ENCODE measurements around the gene ADRA2A. TPM values are rescaled to one million over a fixed set of nuclear protein-coding genes. Genes with fewer than 3 reads are reported as not detected.

Gene ADRA2A
- total RNA-seq, 1 experiment from 2014 or later: 1.7 TPM

DNA sequence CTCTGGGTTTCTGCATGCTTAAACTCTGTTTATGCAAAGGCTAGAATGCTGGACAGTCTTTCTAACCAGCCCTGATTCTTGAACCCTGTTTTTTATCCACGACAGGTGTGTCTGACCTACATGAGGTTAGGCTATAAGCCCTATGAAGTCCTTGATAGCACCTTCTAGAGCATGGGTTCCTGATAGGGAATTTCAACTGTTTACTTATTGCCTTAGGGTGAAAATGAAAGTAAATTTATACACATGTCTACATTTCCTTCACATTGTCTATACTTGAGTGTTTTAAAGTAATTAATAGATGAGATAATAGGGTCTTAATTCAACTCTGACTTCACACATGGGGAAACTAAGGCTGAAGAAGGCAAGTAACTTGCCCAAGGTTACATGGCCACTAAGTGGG lies 35.5 kb downstream of the ADRA2A start (continued):
- TF ChIP-seq ZNF671 (CRISPR knock-in tag; IDR thresholded peaks at IDR 0.05): no peak
- TF ChIP-seq ZNF121 (CRISPR knock-in tag; IDR thresholded peaks at IDR 0.05): no peak
- TF ChIP-seq, protein P1, sequence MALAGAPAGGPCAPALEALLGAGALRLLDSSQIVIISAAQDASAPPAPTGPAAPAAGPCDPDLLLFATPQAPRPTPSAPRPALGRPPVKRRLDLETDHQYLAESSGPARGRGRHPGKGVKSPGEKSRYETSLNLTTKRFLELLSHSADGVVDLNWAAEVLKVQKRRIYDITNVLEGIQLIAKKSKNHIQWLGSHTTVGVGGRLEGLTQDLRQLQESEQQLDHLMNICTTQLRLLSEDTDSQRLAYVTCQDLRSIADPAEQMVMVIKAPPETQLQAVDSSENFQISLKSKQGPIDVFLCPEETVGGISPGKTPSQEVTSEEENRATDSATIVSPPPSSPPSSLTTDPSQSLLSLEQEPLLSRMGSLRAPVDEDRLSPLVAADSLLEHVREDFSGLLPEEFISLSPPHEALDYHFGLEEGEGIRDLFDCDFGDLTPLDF (CRISPR knock-in tag; IDR thresholded peaks at IDR 0.05): no peak
- TF ChIP-seq, protein P2, sequence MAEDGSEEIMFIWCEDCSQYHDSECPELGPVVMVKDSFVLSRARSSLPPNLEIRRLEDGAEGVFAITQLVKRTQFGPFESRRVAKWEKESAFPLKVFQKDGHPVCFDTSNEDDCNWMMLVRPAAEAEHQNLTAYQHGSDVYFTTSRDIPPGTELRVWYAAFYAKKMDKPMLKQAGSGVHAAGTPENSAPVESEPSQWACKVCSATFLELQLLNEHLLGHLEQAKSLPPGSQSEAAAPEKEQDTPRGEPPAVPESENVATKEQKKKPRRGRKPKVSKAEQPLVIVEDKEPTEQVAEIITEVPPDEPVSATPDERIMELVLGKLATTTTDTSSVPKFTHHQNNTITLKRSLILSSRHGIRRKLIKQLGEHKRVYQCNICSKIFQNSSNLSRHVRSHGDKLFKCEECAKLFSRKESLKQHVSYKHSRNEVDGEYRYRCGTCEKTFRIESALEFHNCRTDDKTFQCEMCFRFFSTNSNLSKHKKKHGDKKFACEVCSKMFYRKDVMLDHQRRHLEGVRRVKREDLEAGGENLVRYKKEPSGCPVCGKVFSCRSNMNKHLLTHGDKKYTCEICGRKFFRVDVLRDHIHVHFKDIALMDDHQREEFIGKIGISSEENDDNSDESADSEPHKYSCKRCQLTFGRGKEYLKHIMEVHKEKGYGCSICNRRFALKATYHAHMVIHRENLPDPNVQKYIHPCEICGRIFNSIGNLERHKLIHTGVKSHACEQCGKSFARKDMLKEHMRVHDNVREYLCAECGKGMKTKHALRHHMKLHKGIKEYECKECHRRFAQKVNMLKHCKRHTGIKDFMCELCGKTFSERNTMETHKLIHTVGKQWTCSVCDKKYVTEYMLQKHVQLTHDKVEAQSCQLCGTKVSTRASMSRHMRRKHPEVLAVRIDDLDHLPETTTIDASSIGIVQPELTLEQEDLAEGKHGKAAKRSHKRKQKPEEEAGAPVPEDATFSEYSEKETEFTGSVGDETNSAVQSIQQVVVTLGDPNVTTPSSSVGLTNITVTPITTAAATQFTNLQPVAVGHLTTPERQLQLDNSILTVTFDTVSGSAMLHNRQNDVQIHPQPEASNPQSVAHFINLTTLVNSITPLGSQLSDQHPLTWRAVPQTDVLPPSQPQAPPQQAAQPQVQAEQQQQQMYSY (CRISPR knock-in tag; IDR thresholded peaks at IDR 0.05): no peak
- TF ChIP-seq, protein P3, sequence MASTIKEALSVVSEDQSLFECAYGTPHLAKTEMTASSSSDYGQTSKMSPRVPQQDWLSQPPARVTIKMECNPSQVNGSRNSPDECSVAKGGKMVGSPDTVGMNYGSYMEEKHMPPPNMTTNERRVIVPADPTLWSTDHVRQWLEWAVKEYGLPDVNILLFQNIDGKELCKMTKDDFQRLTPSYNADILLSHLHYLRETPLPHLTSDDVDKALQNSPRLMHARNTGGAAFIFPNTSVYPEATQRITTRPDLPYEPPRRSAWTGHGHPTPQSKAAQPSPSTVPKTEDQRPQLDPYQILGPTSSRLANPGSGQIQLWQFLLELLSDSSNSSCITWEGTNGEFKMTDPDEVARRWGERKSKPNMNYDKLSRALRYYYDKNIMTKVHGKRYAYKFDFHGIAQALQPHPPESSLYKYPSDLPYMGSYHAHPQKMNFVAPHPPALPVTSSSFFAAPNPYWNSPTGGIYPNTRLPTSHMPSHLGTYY (CRISPR knock-in tag; IDR thresholded peaks at IDR 0.05): no peak
- TF ChIP-seq SOX15 (CRISPR knock-in tag; IDR thresholded peaks at IDR 0.05): no peak
- no peak for TF ChIP-seq PRRX2 (CRISPR knock-in tag; IDR thresholded peaks at IDR 0.05)
- no peak for TF ChIP-seq NFYB (CRISPR knock-in tag; conservative IDR thresholded peaks at IDR 0.05; ENCODE audit: low read depth)
- TF ChIP-seq ETV6 (CRISPR knock-in tag; IDR thresholded peaks at IDR 0.05): no peak

DNA sequence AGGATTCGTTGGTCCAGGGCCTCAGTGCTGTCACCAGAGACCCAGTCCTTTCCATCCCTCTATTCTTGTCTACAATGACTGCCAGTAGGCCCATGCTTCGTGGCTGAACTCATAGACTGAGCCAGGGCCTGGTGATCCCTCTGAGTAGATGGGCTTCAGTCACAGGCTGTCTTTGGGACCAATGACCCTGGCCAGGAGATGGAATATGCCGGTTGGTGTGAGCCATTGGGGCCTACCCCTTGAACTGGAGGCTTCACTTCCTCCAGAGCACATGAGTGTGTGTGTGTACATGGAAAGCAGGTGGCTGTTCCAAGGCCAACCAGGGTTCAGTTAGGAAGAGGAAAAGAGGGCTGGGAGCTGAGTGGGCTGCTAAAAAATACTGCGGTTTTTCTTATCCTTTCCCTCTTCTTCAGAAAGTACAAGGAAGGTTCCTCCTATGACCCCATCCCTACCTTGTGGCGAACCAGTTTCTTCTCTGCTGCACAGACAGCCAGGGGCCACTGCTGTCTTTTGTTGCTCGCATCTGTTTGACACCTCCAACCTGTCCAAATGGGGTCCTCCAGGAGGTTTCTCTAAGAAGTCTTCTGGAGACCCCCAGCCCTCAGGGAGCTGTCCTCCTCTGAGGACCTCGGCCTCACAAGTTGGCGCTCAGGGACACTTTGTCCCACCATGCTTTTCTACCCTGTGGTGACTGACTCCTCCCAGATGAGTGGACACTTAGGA lies 36.6 kb downstream of the ADRA2A start:
- Mint-ChIP-seq H3K36me3 (no peaks in the 10 kb centered on the region), H3K9me3 (no peaks in the 10 kb centered on the region; the same call in 1 of the 2 replicates), H3K4me1 (peaks cover under 1% of the 10 kb centered on the region), H3K27me3 (ENCODE audit: low read depth) (no peaks in the 10 kb centered on the region), H3K27ac (no peak overlapping the region), H3K4me3 (no peak overlapping the region)
- no peak for TF ChIP-seq NFATC4 (CRISPR knock-in tag; IDR thresholded peaks at IDR 0.05)
- TF ChIP-seq SOX15 (CRISPR knock-in tag; IDR thresholded peaks at IDR 0.05): no peak
- TF ChIP-seq, protein P4, sequence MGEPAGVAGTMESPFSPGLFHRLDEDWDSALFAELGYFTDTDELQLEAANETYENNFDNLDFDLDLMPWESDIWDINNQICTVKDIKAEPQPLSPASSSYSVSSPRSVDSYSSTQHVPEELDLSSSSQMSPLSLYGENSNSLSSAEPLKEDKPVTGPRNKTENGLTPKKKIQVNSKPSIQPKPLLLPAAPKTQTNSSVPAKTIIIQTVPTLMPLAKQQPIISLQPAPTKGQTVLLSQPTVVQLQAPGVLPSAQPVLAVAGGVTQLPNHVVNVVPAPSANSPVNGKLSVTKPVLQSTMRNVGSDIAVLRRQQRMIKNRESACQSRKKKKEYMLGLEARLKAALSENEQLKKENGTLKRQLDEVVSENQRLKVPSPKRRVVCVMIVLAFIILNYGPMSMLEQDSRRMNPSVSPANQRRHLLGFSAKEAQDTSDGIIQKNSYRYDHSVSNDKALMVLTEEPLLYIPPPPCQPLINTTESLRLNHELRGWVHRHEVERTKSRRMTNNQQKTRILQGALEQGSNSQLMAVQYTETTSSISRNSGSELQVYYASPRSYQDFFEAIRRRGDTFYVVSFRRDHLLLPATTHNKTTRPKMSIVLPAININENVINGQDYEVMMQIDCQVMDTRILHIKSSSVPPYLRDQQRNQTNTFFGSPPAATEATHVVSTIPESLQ (CRISPR knock-in tag; IDR thresholded peaks at IDR 0.05): no peak
- TF ChIP-seq ZBTB21 (CRISPR knock-in tag; IDR thresholded peaks at IDR 0.05; ENCODE audit: borderline replicate concordance): no peak
- ChIA-PET CTCF (no interaction called here), POLR2A (no interaction called here)
- no peak for ATAC-seq
- no peak for DNase-seq (ENCODE audit: low spot score)

DNA sequence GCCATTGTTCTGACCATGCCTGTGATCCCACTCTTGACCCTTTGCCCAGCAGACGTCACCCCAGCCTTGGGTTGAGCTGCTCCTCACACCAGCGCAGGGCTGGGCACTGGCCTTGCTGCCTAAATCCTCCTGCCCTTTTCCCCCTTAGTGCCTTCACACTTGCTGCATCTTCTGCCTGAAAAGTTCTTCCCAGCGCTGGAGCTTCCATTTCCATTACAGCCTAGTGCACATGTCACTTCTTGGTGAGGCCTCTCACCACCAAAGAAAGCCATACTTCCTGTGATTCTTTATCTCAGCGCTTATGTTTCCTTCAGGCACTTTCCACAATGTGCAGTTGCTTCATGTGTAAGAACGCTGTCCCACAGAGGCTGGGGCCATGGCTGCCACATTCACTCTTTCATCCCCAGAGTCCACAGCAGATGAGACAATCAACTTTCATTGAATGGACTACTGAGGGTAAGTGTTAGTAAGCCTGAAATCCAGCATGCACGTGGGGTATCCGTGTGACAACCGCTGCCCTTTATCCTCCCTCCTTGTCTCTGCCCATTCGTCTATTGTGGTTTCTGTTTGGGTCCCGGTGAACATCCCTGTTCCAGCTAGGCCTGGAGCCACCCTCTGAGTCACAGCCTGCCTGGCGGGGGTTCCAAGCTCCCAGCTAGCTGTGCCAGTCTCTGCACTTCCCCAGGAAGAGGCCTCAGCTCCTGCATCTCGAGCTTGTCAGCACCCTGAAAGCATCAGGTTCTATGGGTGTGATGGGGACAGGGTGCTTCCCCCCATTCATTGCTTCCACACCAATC lies 37.3 kb downstream of the ADRA2A start:
- no peak overlapping the region for H3K4me3 Mint-ChIP-seq
- no peaks in the 10 kb centered on the region for H3K4me1 Mint-ChIP-seq
- no peaks in the 10 kb centered on the region; the same call in 1 of the 2 replicates for H3K9me3 Mint-ChIP-seq
- ATAC-seq (no peak), DNase-seq (ENCODE audit: low spot score) (no peak)
- H3K27me3 Mint-ChIP-seq (ENCODE audit: low read depth): no peaks in the 10 kb centered on the region
- ChIA-PET POLR2A (no interaction called here), CTCF (no interaction called here)
- no peaks in the 10 kb centered on the region for H3K36me3 Mint-ChIP-seq
- no peak overlapping the region for H3K27ac Mint-ChIP-seq
- TF ChIP-seq, protein P5, sequence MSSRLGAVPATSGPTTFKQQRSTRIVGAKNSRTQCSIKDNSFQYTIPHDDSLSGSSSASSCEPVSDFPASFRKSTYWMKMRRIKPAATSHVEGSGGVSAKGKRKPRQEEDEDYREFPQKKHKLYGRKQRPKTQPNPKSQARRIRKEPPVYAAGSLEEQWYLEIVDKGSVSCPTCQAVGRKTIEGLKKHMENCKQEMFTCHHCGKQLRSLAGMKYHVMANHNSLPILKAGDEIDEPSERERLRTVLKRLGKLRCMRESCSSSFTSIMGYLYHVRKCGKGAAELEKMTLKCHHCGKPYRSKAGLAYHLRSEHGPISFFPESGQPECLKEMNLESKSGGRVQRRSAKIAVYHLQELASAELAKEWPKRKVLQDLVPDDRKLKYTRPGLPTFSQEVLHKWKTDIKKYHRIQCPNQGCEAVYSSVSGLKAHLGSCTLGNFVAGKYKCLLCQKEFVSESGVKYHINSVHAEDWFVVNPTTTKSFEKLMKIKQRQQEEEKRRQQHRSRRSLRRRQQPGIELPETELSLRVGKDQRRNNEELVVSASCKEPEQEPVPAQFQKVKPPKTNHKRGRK (CRISPR knock-in tag; IDR thresholded peaks at IDR 0.05; ENCODE audit: borderline replicate concordance): no peak
- TF ChIP-seq, protein P6, sequence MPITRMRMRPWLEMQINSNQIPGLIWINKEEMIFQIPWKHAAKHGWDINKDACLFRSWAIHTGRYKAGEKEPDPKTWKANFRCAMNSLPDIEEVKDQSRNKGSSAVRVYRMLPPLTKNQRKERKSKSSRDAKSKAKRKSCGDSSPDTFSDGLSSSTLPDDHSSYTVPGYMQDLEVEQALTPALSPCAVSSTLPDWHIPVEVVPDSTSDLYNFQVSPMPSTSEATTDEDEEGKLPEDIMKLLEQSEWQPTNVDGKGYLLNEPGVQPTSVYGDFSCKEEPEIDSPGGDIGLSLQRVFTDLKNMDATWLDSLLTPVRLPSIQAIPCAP (CRISPR knock-in tag; IDR thresholded peaks at IDR 0.05): no peak
- TF ChIP-seq GABPB1 (CRISPR knock-in tag; IDR thresholded peaks at IDR 0.05): no peak
- TF ChIP-seq, protein P7, sequence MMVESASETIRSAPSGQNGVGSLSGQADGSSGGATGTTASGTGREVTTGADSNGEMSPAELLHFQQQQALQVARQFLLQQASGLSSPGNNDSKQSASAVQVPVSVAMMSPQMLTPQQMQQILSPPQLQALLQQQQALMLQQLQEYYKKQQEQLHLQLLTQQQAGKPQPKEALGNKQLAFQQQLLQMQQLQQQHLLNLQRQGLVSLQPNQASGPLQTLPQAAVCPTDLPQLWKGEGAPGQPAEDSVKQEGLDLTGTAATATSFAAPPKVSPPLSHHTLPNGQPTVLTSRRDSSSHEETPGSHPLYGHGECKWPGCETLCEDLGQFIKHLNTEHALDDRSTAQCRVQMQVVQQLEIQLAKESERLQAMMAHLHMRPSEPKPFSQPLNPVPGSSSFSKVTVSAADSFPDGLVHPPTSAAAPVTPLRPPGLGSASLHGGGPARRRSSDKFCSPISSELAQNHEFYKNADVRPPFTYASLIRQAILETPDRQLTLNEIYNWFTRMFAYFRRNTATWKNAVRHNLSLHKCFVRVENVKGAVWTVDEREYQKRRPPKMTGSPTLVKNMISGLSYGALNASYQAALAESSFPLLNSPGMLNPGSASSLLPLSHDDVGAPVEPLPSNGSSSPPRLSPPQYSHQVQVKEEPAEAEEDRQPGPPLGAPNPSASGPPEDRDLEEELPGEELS (CRISPR knock-in tag; IDR thresholded peaks at IDR 0.05): no peak
